Kidney epithelial cell (primary cell): ENCODE measurements around the gene NT5M. TPM values are rescaled to one million over a fixed set of nuclear protein-coding genes. Genes with fewer than 3 reads are reported as not detected.

Experiments
- DNase-seq: peaks from one replicate; pipeline ENCODE4 v3.0.0-alpha.2; 2010; ENCODE audit warnings: low read depth
- H3K27me3 ChIP-seq: 2 replicates; pipeline ENCODE4 v1.6.0; 2011; ENCODE audit warnings: low read length; ENCODE audit not compliant: control insufficient read depth, insufficient read depth
- H3K36me3 ChIP-seq: 2 replicates; pipeline ENCODE4 v1.5.1; 2011; ENCODE audit warnings: low read length; ENCODE audit not compliant: control insufficient read depth, insufficient read depth
- H3K4me3 ChIP-seq: 2 replicates; pipeline ENCODE4 v1.5.1; 2011; ENCODE audit warnings: low read depth, mild to moderate bottlenecking, control low read depth, low read length
- total RNA-seq: library from RNA; depleted of rRNA; stranded (reverse); fragments of >200 nt; gene quantifications from 2 replicates; pipeline ENCODE4 v1.2.3, GENCODE V29; 2015
- TF ChIP-seq, protein P1 (sequence below): IDR thresholded peaks from 2 replicates; pipeline ENCODE4 v1.5.1; 2011; ENCODE audit warnings: mild to moderate bottlenecking, moderate library complexity, low read length, control low read depth, inconsistent platforms; ENCODE audit not compliant: insufficient read depth, poor library complexity, severe bottlenecking

Gene NT5M
- total RNA-seq, 1 donor from 2014 or later, result 4.9 TPM

DNA sequence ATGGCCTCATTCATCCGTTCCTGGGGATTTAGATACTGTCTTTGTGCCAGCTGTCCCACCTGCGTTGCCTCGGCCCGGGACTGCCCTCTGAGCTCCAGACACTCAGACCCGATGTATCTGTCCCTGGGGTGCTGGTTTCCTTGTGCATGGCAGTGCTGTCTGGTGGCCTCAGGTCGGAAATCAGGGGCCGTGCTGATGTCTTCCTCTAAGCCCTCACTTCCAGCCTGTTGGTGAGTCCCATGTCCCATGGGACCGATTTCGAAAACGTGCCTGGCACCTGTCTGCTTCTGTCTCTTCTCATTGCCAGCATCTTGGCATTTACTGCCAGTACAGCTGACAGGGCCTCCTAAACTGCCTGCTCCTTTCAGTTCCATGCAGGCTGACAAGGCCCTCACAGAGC lies 22.1 kb downstream of the NT5M start:
- Histone ChIP-seq H3K36me3 (no peaks in the 10 kb centered on the region), H3K4me3 (no peak overlapping the region), H3K27me3 (no peaks in the 10 kb centered on the region)
- TF ChIP-seq, protein P1, sequence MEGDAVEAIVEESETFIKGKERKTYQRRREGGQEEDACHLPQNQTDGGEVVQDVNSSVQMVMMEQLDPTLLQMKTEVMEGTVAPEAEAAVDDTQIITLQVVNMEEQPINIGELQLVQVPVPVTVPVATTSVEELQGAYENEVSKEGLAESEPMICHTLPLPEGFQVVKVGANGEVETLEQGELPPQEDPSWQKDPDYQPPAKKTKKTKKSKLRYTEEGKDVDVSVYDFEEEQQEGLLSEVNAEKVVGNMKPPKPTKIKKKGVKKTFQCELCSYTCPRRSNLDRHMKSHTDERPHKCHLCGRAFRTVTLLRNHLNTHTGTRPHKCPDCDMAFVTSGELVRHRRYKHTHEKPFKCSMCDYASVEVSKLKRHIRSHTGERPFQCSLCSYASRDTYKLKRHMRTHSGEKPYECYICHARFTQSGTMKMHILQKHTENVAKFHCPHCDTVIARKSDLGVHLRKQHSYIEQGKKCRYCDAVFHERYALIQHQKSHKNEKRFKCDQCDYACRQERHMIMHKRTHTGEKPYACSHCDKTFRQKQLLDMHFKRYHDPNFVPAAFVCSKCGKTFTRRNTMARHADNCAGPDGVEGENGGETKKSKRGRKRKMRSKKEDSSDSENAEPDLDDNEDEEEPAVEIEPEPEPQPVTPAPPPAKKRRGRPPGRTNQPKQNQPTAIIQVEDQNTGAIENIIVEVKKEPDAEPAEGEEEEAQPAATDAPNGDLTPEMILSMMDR, result no peak
- DNase-seq, result no peak

DNA sequence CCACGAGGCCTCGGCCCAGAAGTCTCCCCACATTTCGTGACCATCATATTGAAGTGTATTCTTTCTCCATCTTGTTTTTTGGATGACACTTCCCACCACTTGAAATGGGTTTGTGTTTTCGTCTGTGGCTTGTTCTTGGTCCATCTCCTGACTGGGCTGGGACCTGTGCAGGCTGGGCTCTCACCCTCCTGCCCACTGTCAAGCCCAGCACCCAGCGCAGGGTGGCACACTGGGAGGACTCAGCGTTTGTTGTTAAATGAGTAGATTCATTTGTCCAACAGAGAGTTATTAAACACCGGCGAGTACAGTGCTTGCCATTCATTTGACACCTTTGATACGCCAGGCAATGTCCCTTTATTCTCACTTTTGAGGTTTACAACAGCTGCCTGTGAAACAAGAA lies 22.6 kb downstream of the NT5M start:
- Histone ChIP-seq H3K4me3 (no peak overlapping the region), H3K36me3 (no peaks in the 10 kb centered on the region), H3K27me3 (no peaks in the 10 kb centered on the region)
- TF ChIP-seq, protein P1, result no peak
- no peak for DNase-seq

DNA sequence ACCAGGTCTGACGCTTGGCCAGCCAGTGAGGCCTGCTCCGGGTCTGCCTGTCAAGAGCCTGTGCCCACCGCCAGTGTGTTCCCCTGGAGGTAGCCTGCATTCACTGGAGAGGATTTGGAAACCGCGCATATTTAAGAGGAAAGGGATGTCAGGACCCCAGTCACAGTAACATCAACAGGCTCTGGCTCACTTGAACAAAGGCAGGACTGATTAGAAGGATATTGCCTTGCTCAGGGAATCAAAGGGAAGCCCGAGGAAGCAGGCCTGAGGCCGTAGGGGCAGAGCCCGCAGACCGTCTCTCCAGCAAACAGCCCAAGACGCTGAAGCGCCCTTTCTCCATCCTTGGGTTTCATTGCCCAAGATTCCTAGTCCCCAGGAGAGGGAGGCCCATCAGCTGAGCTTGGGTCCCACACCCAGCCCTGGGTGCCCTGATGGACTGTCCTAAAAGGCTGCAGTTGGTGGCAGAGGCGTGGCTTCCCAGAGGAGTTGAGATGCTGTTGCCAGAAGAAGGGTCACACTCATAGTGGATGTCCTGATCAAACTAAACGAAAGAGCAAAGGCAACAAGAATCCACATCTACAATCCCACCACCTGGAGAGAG lies 23.2 kb downstream of the NT5M start:
- Histone ChIP-seq H3K36me3 (no peaks in the 10 kb centered on the region), H3K27me3 (no peaks in the 10 kb centered on the region), H3K4me3 (no peak overlapping the region)
- DNase-seq, result no peak
- TF ChIP-seq, protein P1, result no peak

DNA sequence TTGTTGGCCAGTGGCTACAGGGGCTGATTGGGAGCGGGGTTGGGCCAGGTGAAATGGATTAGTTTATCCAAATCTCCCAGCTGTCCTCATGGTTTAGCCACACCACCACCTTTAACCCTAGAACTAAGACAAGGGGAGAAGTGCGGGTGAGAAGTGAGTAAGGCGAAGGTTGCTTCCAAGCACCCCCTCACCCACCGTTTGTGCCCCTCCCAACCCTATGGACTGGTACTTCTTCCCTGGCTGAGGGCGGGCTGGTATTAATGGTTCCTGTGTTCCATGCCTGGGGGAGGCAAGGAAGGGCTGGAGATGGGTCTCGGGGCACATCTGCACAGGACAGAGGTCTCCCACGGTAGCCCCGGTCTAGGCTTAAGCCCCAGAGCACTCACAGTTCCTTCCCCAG lies 25.1 kb downstream of the NT5M start:
- no peak for DNase-seq
- H3K36me3 ChIP-seq, result no peaks in the 10 kb centered on the region
- H3K4me3 ChIP-seq, result no peak overlapping the region
- TF ChIP-seq, protein P1, result no peak
- H3K27me3 ChIP-seq, result no peaks in the 10 kb centered on the region

DNA sequence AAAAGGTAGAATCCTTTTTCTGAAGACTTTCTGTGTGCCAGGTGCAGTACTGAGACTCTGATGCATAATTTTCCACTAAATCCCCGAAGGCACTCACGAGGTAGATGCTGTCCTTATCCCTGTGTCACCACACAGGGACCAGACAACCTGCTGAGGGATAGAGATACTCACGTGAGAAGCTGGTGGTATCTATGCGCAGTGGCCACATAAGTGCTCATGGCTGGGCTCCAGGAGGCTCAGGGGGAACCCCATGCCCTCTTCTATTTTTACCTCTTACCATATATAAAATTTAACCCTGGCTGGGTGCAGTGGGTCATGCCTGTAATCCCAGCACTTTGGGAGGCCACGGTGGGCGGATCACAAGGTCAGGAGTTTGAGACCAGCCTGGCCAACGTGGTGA lies 38.3 kb downstream of the NT5M start:
- DNase-seq, result no peak
- Histone ChIP-seq H3K27me3 (peaks cover 2% of the 10 kb centered on the region), H3K36me3 (no peaks in the 10 kb centered on the region), H3K4me3 (no peak overlapping the region)
- TF ChIP-seq, protein P1, result no peak

DNA sequence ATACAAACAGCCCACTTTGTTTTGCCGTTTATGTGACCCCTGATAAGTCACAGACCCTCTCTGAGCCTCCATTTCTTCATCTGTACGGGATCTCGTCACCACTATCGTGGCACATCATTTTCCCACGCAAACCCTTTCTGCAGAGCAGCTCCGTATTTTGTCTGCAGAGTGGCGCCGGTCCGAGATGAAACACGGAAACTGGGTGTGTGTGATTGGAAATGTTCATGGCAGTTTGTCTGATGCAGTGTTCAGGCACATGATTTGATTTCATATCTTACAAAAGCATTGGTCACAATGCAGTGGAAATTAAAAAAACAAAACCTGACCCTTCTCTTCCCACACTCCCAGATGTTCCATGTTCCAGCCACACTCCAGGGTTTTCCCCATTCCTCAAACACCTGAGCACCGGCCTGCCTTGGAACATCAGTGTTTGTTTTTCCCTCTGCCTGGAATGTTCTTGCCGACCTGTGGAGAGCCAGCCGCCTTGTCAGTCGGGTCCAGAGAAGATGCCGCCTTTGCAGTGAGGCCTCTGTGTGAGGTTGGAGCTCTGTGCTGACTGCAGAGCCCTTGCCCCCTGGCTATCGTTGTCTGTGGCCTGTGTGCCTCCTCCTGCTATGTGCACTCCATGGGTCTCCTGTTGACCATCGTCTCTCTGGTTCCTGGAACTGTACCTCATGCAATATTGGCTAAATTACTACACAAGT lies 39.2 kb downstream of the NT5M start:
- TF ChIP-seq, protein P1, result no peak
- Histone ChIP-seq H3K27me3 (peaks cover 2% of the 10 kb centered on the region), H3K36me3 (no peaks in the 10 kb centered on the region), H3K4me3 (no peak overlapping the region)
- no peak for DNase-seq
